SK-MEL-5 (cell line): ENCODE data around the gene PRR15. TPM values are rescaled to one million over a fixed set of nuclear protein-coding genes. Genes with fewer than 3 reads are reported as not detected.
"Not testable (repeated sequence)": the region's sequence is repeated elsewhere in the genome, so short reads cannot be mapped to it uniquely, and the experiment has no call there.

Experiments used
- DNase-seq: peaks from one replicate; pipeline ENCODE4 v3.0.0-alpha.2; 2016; ENCODE audit warnings: low read depth, low spot score
- in situ Hi-C: cut with HindIII; loops from 2 replicates; pipeline ENCODE4 v1.10.0; 2016; ENCODE audit warnings: low sequenced_read_pairs, high pct_unique_total_duplicates, low pct_unique_long_range_greater_than_20kb
- polyA plus RNA-seq, 2 experiments: library from polyadenylated mRNA; depleted of rRNA; stranded (reverse); fragments of >200 nt; gene quantifications; 2 replicates each; pipeline ENCODE4 v1.2.3, GENCODE V29; 2015
- total RNA-seq: library from RNA; depleted of rRNA; stranded (reverse); fragments of >200 nt; shearing (Covaris generic); gene quantifications from 2 replicates; pipeline ENCODE4 v1.2.3, GENCODE V29; 2014; rRNA removed

The PRR15 gene, protein sequence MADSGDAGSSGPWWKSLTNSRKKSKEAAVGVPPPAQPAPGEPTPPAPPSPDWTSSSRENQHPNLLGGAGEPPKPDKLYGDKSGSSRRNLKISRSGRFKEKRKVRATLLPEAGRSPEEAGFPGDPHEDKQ
- total RNA-seq = not detected in 2 replicates
- not detected in 2 replicates for polyA plus RNA-seq (2015; cell fraction: cytosol; rRNA removed)
- not detected in 2 replicates for polyA plus RNA-seq (2015; cell fraction: nucleus; rRNA removed)

DNA sequence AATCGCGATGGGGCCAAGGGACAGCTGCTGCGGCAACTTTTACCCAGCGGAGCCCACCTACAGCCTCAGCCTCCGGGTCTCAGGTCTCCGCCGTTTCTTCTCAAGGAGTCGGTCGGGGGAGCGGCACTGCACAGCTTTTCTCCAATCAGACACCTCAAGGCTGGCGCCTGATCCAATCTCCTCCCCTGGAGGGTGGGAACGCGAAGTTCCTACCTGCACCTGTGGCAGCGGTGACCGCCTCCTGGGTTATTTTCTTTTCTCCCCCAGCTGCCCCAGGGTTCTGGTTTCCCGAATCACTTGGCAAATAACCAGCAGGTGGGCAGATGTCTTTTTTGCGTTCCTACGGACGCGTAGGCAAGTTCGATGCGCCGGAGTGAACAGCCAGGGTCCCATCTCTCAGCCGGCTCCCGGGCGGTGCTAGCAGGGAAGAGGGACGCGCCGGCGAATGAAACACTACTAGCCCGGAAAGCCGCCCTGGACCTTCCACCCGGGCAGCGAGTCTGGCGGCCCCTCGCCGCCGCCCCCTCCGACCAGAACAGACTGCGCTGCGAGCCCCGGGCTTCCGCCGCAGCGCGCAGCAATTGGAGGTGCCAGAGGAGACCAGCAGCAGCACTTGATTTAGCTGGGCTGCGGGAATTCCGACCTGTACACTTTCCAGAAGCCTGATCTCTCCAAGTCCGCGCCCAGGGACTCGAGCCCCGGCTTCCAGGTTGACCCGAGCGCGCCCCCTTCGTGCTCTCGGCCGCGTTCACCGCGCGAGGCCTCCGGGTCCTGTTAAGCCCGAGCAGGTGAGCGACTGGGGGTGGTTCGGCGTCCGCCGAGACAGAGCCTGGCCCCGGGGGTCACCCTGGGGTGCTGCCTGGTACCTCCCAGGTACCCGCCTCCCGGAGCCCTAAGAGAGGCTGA is at the start of gene PRR15:
PRR15 (plus strand) TSS at position 246 of the 906 bp plus-strand sequence. CDS start 2,495 bp downstream, outside the sequence.
- DNase-seq = no peak
- in situ Hi-C loops = no loop called here

- in situ Hi-C loops = no loop called here
- DNase-seq = no peak
These were observed 47.1 kb upstream of the PRR15 start for GRCh38 chr7:29516491-29516890.

- in situ Hi-C loops = no loop called here
- no peak for DNase-seq
These were observed 45.0 kb upstream of the PRR15 start for GRCh38 chr7:29518616-29519015.

DNA sequence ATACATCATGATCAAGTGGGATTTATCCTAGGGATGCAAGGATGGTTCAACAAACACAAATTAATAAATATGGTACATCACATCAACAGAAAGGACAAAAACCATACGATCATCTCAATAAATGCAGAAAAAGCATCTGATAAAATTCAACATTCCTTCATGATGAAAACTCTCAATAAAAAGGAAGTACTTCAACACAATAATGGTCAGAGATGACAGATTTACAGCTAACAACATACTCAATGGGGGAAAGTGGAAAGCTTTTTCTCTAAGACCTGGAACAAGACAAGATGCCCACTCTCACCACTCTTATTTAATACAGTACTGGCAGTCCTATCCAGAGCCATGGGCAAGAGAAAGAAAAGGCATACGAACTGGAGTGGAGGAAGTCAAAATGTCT is 39.9 kb upstream of the PRR15 start:
- in situ Hi-C loops = no loop called here
- no peak for DNase-seq

DNA sequence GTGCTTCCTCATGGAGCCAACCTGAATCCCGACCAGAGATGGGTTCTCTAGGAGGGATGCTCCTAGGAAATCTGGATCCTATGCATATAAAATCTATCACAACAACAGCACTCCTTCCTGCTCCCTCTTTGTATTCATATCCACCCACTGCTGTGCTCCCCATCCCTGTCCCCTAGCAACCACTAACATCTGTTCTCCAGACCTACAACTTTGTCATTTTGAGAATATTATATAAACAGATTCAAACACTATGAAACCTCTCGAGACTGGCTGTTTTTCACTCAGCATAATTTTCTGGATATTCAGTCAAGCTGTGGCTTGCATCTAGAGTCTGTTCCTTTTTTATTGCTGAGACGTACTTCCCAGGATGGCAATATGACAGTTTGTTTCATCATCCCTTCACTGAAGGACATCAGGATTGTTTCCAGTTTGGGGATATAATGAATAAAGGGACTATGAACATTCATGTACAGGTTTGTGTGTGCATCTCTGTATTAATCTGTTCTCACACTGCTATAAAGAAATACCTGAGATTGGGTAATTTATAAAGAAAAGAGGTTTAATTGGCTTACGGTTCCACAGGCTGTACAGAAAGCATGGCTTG is 36.0 kb upstream of the PRR15 start:
- no peak for DNase-seq

GRCh38 chr7:29528526-29528925 is 35.1 kb upstream of the PRR15 start:
- DNase-seq, in situ Hi-C loops: not testable (repeated sequence)

More for the DNA sequence above, 36.0 kb upstream of the PRR15 start:
- in situ Hi-C loops = no loop called here

GRCh38 chr7:29538389-29538788 is 25.2 kb upstream of the PRR15 start:
- in situ Hi-C loops = no loop called here
- peak; percentile 83 for DNase-seq

GRCh38 chr7:29539471-29539870 is 24.2 kb upstream of the PRR15 start:
- in situ Hi-C loops = no loop called here
- DNase-seq = no peak

DNA sequence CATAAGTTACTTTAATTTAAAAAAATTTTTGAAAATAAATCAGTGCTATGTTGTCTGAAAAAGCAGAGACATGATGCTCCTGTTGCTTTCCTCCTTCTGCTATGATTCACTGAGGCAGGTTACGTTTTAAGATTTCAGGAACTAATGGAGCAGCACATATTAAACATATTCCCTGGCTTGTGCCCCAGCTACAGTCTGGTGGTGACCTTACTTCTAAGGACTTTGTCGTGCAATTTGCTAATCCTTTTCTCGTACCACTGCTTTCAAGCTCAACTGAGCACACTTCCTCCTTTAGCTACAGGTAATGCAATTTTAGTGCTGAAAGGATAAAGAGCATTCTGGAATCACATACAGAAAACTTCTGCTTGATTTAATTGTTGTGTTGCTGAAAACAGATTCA is 16.2 kb upstream of the PRR15 start:
- in situ Hi-C loops = no loop called here
- no peak for DNase-seq

DNA sequence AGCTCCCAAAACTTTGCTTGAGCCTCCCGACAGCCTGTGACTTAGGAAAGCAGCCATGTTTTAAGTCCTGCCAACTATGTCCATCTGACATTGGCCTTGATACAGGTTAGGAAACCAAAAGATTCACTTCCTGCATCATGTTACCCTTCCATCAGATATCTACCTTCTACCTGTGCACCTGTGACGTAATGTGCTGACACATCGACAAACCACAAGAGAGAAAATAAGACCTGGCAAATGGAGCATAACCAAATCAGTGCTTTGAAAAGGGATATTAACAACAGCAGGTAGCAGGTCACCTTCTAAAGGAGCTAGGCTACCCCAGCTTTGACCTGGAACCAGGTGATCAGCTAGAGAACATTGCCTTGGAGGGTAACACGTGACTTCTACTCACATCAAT is 14.8 kb upstream of the PRR15 start:
- no peak for DNase-seq
- in situ Hi-C loops = no loop called here

DNA sequence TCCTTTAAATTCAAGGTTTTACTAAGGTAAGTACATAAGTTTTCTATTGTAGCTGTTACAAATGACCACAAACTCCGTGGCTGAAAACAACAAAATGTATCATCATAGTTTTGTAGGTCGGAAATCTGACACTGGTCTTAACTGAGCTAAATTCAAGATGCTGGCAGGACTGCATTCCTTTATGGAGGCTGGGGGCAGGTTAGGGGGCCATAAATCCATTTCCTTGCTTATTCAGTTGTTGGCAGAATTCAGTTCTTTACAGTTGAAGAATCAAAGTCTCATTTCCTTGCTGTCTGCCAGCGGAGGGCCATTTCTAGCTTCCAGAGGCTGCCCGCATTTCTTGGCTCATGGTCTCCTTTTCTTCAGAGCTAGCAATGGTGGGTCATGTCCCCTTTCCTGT is 11.2 kb upstream of the PRR15 start:
- in situ Hi-C loops = no loop called here
- no peak for DNase-seq

DNA sequence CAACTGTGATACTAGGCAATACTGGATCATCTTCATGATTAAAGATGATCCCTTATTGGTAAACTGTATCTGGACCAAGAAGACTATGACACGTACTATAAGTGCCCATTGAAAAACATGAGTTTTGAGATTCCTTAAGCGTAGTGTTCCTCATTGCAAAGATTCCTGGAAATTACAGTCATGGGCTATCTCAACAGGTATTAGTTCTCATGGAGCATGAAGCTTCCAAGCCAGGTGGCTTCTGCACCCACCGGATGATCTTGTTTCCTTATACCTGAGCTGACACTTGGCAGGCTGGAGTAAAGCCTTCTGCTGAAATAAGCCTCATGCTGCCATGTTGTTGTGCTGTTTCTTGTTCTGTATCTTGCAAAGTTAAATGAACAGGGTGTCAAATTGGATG is 8.6 kb upstream of the PRR15 start:
- in situ Hi-C loops = no loop called here
- DNase-seq = no peak

GRCh38 chr7:29556405-29557195 is 7.0 kb upstream of the PRR15 start:
- DNase-seq = peak; percentile 14
- in situ Hi-C loops = no loop called here

DNA sequence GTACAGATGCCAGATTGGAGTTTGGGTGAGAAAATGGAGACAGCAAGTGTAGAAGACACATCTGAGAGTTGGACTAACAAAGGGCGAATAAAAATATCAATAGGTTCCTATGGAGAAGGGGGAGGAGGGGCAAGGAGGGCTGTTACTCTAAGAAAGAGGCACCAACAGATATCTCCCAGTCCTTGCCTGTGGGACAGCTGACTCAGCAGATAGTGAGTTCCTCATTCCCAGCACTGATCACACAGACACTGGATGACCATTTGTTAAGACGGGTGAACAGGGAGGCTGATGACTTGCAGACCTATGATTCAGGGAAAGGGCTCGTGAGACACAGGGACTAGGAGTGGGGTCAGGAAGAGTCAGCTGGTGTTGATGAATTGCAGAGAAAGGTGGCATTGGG is 5.7 kb upstream of the PRR15 start:
- in situ Hi-C loops = no loop called here
- DNase-seq = no peak

DNA sequence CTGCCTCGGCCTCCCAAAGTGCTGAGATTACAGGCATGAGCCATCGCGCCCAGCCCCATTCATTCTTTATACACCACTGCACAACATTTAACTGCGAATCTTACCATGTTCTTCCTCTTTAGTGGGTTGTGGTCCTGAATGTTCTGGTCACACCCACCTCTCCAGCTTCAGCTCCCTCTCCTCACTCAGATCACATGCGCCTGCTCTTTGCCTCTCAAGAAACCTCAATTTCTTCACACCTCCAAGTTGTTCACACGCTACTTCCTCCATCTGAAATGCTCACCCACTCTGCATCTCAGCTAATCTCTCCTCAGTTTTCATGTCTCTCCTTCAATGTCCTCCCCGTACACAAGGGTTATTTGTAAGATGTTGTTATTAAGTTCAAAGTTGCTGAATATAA is 2.4 kb upstream of the PRR15 start:
- in situ Hi-C loops = no loop called here

GRCh38 chr7:29562307-29562706 is 1.3 kb upstream of the PRR15 start:
- no peak for DNase-seq

More for the DNA sequence above, 2.4 kb upstream of the PRR15 start:
- no peak for DNase-seq

DNA sequence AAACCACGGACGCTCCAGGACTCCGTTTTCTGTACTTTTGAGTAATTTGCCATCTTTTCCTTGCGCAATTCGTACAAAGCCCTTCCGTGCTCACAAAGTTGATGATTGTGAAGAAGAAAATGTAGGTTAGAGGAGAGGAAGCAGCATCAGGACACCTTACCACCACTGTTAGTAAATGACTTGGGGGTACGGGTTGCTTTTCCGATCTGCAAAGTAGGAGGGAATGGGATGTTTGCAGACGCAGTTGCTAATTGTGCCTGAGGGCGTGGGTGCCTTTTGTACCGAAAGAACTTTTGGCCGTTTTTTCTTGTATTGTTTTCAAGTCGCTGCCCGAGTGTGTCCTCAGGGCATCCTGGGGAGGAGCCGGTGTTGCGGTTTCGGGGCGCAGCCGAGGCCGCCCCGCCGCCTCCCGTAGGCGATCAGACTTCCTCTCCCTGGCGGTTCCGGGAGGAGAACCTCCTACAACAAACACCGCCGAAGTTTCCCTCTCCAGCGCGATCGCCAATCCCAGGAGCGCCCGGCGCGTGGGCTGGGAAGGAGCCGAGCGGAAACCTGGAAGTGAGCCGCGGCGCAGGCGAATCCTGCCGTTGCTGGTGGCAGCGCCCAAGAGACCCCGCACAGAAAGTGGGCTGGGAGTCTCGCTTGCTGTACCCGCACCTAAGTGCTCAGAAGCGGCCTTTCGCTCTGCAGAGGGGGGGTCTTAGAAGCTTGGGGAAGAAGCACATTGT is 1.0 kb downstream of the PRR15 start:
- in situ Hi-C loops = no loop called here
- DNase-seq = no peak

More at GRCh38 chr7:29562307-29562706, 1.3 kb upstream of the PRR15 start:
- in situ Hi-C loops = no loop called here
